HG03432 (cell line): ENCODE data around the gene MEF2B.

Source experiments
- ATAC-seq: cut with Tn5 transposase; IDR thresholded peaks from one replicate; pipeline ENCODE4 v1.9.1; 2021; ENCODE audit warnings: mild to moderate bottlenecking, moderate library complexity; ENCODE audit not compliant: unreplicated experiment

Gene MEF2B

GRCh38 chr19:19170053-19170872 lies at the start of gene MEF2B:
Gene MEF2B (minus strand): TSS chr19:19170263. CDS start chr19:19150735, 19,528 bp downstream.
- ATAC-seq: peak; percentile 80

DNA sequence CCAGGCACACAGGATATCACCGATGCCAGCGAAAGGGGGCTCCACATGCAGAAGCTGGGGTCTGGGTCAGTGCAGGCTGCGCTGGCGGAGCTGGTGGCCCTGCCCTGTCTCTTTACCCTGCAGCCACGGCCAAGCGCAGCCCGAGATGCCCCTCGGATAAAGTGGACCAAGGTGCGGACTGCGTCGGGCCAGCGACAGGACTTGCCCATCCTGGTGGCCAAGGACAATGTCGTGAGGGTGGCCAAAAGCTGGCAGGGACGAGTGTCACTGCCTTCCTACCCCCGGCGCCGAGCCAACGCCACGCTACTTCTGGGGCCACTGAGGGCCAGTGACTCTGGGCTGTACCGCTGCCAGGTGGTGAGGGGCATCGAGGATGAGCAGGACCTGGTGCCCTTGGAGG lies 48.8 kb upstream of the MEF2B start:
- no peak for ATAC-seq

DNA sequence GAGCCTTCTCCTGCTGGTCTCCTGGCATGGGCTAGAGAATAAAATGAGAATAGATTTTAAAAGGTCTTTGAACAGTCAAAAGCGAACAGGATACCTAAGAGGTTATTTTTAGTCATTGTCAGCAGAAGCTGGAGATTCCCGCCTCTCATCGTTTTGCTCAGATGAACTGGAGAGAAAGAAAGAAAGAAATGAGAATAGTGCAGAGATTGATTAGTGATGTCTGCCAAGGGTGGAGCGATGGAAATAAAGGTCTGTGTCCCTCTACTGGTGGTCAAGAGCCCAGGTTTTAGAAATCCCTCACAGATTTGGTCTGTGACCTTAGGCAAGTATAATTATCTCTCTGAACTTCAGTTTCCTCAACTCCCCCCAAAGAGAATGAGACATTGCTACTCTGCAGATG lies 47.0 kb upstream of the MEF2B start:
- no peak for ATAC-seq

- no peak for ATAC-seq
Observed at GRCh38 chr19:19215792-19216191, 45.7 kb upstream of the MEF2B start.

- ATAC-seq: no peak
Observed at GRCh38 chr19:19214892-19215291, 44.8 kb upstream of the MEF2B start.

DNA sequence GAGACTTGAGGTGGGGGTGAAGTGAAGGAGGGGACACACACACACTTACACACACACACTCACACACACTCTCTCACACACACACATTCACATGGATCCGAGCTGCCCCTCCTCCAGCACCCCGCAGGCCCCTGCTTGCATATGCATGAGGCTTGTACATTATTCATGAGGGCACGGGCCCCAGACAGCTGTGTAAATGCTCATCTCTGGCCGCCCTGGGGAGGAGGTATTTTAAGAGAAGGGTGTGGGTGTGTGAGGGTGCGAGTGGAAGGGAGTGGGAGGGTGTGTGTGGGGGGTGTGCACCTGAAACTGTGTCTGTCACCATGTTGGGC lies 44.1 kb upstream of the MEF2B start:
- ATAC-seq: no peak

DNA sequence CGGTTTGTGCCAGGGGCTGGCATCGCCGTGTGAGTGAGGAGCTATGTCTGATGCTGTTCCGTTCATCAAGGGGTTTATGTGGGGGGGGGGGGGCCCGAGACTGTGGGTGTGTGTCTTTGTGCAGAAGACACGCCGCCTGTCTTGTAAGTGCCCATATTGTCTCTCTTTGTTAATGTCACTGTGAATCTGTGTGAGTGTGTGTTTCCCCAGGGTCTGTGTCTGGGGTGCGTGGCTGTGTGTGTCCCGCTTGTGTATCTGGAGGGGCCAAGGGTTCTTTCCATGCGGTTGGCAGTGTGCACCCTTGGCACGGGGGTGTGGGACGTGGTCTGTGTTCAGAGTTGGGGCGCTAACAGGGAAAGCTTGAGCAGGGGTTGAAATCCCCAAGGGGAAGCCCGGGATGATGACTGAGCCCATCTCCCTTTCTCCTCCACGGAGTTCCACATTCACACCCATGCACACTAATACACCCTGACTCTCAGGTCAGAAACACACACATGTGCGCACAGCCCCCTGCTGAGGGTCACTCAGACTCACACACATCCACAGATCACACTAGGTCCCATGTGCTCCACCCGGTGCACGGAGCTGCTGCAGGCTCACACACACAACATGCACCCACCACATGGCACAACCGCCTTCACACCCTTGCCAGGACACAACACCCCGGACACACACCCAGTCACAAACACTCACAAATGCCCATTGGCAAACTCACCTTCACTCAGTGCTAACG lies 43.5 kb upstream of the MEF2B start:
- no peak for ATAC-seq

- no peak for ATAC-seq
Observed at GRCh38 chr19:19212916-19213315, 42.9 kb upstream of the MEF2B start.

GRCh38 chr19:19211499-19212420 lies 41.7 kb upstream of the MEF2B start, which contains the start of gene NCAN:
Gene NCAN (plus strand): TSS chr19:19211958. CDS start chr19:19216954, 4,996 bp downstream.
- no peak for ATAC-seq

GRCh38 chr19:19209372-19209771 lies 39.3 kb upstream of the MEF2B start:
- ATAC-seq: no peak

DNA sequence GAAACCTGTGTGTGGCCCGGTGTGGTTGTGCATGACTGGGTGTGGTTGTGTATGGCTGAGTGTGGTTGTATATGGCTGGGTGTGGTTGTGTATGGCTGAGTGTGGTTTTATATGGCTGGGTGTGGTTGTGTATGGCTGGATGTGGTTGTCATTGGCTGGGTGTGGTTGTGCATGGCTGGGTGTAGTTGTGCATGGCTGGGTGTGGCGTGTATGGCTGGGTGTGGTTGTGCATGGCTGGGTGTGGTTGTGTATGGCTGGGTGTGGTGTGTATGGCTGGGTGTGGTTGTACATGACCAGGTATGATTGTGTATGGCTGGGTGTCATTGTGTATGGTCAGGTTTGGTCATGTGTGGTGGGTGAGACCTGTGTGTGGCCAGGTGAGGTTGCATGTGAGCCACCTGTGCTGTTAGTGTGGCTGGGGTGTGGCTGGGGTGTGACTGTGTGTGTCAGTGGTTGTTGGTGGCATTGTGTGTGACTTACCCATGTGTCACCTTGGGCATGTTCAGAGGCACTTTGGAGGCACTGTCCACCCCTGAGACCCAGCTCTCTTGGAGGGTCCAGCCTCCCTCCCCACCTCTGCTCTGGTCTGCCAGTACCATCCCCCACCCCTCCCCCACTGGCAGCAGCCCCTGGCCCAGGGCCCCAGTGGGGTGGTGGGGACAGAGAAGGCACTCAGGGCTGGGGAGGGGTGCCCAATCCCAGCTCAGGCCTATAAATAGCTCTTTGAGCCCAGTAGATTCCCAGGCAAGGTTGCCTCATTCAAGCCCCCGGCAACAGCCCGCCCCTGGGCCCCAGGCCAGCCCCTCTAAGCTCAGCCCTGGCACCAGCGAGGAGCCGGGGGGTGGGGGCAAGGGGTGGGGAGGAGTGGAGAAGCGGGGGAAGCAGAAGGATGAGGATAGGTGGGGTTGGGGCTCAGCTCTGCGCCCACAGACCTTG lies 37.8 kb upstream of the MEF2B start:
- ATAC-seq: no peak

GRCh38 chr19:19206938-19207337 lies 36.9 kb upstream of the MEF2B start:
- no peak for ATAC-seq

- ATAC-seq: no peak
Observed at GRCh38 chr19:19205416-19206410, 35.6 kb upstream of the MEF2B start.

DNA sequence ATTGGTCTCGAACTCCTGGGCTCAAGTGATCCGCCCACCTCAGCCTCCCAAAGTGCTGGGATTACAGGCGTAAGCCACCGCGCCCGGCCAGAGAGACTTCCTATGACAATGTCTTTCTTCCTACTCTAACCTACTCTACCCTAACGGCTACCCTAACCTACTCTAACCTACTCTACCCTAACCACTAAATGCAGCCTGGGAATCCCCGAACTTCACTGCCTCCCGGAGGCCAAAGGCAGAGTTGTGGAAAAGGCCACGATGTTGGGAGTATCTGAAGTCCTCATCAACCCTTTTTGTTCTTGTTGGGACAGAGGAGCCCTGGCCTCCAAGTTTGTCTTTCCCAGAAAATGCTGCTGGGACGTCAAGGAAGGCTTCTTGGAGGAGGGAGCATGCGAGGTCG lies 34.1 kb upstream of the MEF2B start:
- ATAC-seq: no peak

GRCh38 chr19:19203012-19203856 lies 33.2 kb upstream of the MEF2B start, which contains the start of gene NR2C2AP:
Gene NR2C2AP (minus strand): TSS chr19:19203414. CDS start chr19:19203060, 354 bp downstream.
- peak; percentile 69 for ATAC-seq

- ATAC-seq: peak; percentile 23
Observed at GRCh38 chr19:19202707-19203011, 32.6 kb upstream of the MEF2B start.

GRCh38 chr19:19201697-19202630 lies 31.9 kb upstream of the MEF2B start:
- no peak for ATAC-seq
